H1 (cell line): ENCODE data around the gene SRM. TPM values are rescaled to one million over a fixed set of nuclear protein-coding genes. Genes with fewer than 3 reads are reported as not detected.

Experiments
- CTCF ChIA-PET: fragments of 300-600 bp; sonication (Branson Sonifier 250); formaldehyde crosslinking; loops from one replicate; lab custom pipeline; 2021; ENCODE audit not compliant: partially characterized antibody; lab: Charles Lee
- POLR2A ChIA-PET: fragments of 300-600 bp; sonication (Branson Sonifier 250); formaldehyde crosslinking; loops from one replicate; lab custom pipeline; 2021; ENCODE audit warnings: inconsistent platforms; ENCODE audit not compliant: partially characterized antibody; lab: Charles Lee
- DNase-seq, 2 experiments: peaks; one replicate each; pipeline versions ENCODE4 v3.0.0 to v3.0.0-alpha.2; 2010 to 2022; ENCODE audit warnings: low spot score in 2 of 2, low read depth in 1 of 2, mixed read lengths in 1 of 2
- FAIRE-seq: peaks from 2 replicates; lab custom pipeline; 2011; peaks lifted over from hg19 to GRCh38; lab: Jason Lieb, UNC
- H2AFZ ChIP-seq: 2 replicates; pipeline ENCODE4 v1.8.1; 2012; ENCODE audit warnings: low read length, inconsistent platforms
- H2AK5ac ChIP-seq: 2 replicates; pipeline ENCODE4 v1.6.1; 2013; ENCODE audit warnings: low read depth, low read length
- H2BK120ac ChIP-seq: replicated peaks from 2 replicates; pipeline ENCODE3; 2013; ENCODE audit warnings: low read depth, low read length, inconsistent platforms
- H2BK12ac ChIP-seq: 2 replicates; pipeline ENCODE4 v1.6.1; 2013; ENCODE audit warnings: low read depth, low read length
- H2BK15ac ChIP-seq: 2 replicates; pipeline ENCODE4 v1.6.1; 2013; ENCODE audit warnings: low read length
- H2BK20ac ChIP-seq: 2 replicates; pipeline ENCODE4 v1.6.1; 2013; ENCODE audit warnings: low read length
- H2BK5ac ChIP-seq: 2 replicates; pipeline ENCODE4 v1.6.1; 2013; ENCODE audit warnings: low read depth, low read length
- H3K14ac ChIP-seq: 2 replicates; pipeline ENCODE4 v1.6.1; 2013; ENCODE audit warnings: inconsistent platforms; ENCODE audit not compliant: insufficient read length
- H3K18ac ChIP-seq: 2 replicates; pipeline ENCODE4 v1.6.1; 2013; ENCODE audit warnings: low read length; ENCODE audit errors: extremely low read depth
- H3K23ac ChIP-seq: 2 replicates; pipeline ENCODE4 v1.6.1; 2013; ENCODE audit warnings: inconsistent platforms; ENCODE audit not compliant: insufficient read length
- H3K23me2 ChIP-seq: 2 replicates; pipeline ENCODE4 v1.6.1; 2013; ENCODE audit warnings: low read depth, low read length
- H3K27ac ChIP-seq: 2 replicates; pipeline ENCODE4 v1.6.1; 2011; ENCODE audit warnings: low read depth, low read length, inconsistent platforms
- H3K27me3 ChIP-seq, 4 experiments: replicated peaks in 1 of 4; 1 replicate in 1 of 4; 2 replicates in 3 of 4; pipeline versions ENCODE4 v1.6.1 to v1.8.1; 2011 to 2013; ENCODE audit warnings: low read length in 3 of 4, mild to moderate bottlenecking in 3 of 4, inconsistent platforms in 2 of 4, mixed read lengths in 2 of 4, moderate library complexity in 1 of 4; ENCODE audit not compliant: control insufficient read depth in 3 of 4, insufficient read depth in 3 of 4; ENCODE audit errors: extremely low read depth in 1 of 4
- H3K36me3 ChIP-seq, 4 experiments: 2 replicates each; pipeline versions ENCODE4 v1.6.1 to v1.8.1; 2011 to 2013; ENCODE audit warnings: mild to moderate bottlenecking in 4 of 4, low read length in 3 of 4, moderate library complexity in 2 of 4, control low read depth in 1 of 4, inconsistent platforms in 1 of 4; ENCODE audit not compliant: insufficient read depth in 4 of 4, control insufficient read depth in 2 of 4
- H3K4ac ChIP-seq: replicated peaks from 2 replicates; pipeline ENCODE3; 2013; ENCODE audit warnings: low read length, low read depth, mixed read lengths, inconsistent platforms; ENCODE audit not compliant: insufficient read length
- H3K4me1 ChIP-seq, 4 experiments: replicated peaks in 1 of 4; 1 replicate in 1 of 4; 2 replicates in 3 of 4; pipeline versions ENCODE4 v1.6.1 to v1.8.1; 2011 to 2013; ENCODE audit warnings: low read length in 3 of 4, inconsistent platforms in 2 of 4, mixed read lengths in 1 of 4; ENCODE audit not compliant: insufficient read depth in 4 of 4, control insufficient read depth in 3 of 4
- H3K4me2 ChIP-seq, 2 experiments: 2 replicates each; pipeline versions ENCODE4 v1.6.1 to v1.8.1; 2011 to 2013; ENCODE audit warnings: low read depth in 2 of 2, low read length in 2 of 2, control low read depth in 1 of 2, inconsistent platforms in 1 of 2, mild to moderate bottlenecking in 1 of 2; ENCODE audit not compliant: insufficient read depth in 1 of 2
- H3K4me3 ChIP-seq, 4 experiments: fragments of 200-600, 300-600 bp in 1 of 4; sonication (generic), shearing (Covaris generic), sonication (Bioruptor Twin) in 1 of 4; 2 replicates each; pipeline versions ENCODE4 v1.5.1 to v1.8.1; 2011 to 2016; ENCODE audit warnings: low read length in 4 of 4, low read depth in 3 of 4, control low read depth in 2 of 4, inconsistent platforms in 2 of 4, mild to moderate bottlenecking in 2 of 4, mixed read lengths in 1 of 4, moderate library complexity in 1 of 4; ENCODE audit not compliant: insufficient read depth in 2 of 4; ENCODE audit errors: extremely low read depth in 1 of 4
- H3K56ac ChIP-seq: replicated peaks from 2 replicates; pipeline ENCODE3; 2013; ENCODE audit warnings: low read depth, mild to moderate bottlenecking, mixed read lengths, low read length, inconsistent platforms; ENCODE audit not compliant: insufficient read length
- H3K79me1 ChIP-seq: 2 replicates; pipeline ENCODE4 v1.6.1; 2013; ENCODE audit warnings: low read depth, low read length, control low read depth
- H3K79me2 ChIP-seq, 2 experiments: 2 replicates each; pipeline versions ENCODE4 v1.6.1 to v1.8.1; 2012 to 2013; ENCODE audit warnings: low read length in 2 of 2, mild to moderate bottlenecking in 2 of 2, inconsistent platforms in 1 of 2; ENCODE audit not compliant: insufficient read depth in 2 of 2, control insufficient read depth in 1 of 2
- H3K9ac ChIP-seq, 4 experiments: replicated peaks in 1 of 4; 1 replicate in 1 of 4; 2 replicates in 3 of 4; pipeline versions ENCODE4 v1.6.1 to v1.8.1; 2011 to 2013; ENCODE audit warnings: low read depth in 3 of 4, low read length in 3 of 4, control low read depth in 2 of 4, mild to moderate bottlenecking in 2 of 4, moderate library complexity in 2 of 4, inconsistent platforms in 1 of 4; ENCODE audit errors: extremely low read depth in 1 of 4
- H3K9me3 ChIP-seq, 2 experiments: 2 replicates each; pipeline versions ENCODE4 v1.6.1 to v1.8.1; 2012 to 2013; ENCODE audit warnings: mild to moderate bottlenecking in 2 of 2, moderate library complexity in 2 of 2, control low read depth in 1 of 2, inconsistent platforms in 1 of 2, low read depth in 1 of 2, low read length in 1 of 2, mixed read lengths in 1 of 2; ENCODE audit not compliant: insufficient read depth in 2 of 2
- H4K20me1 ChIP-seq, 2 experiments: replicated peaks in 1 of 2; 2 replicates each; pipeline versions ENCODE3 to v1.8.1; 2011 to 2013; ENCODE audit warnings: inconsistent platforms in 2 of 2, low read length in 2 of 2, mild to moderate bottlenecking in 1 of 2; ENCODE audit not compliant: insufficient read depth in 2 of 2, control insufficient read depth in 1 of 2
- H4K5ac ChIP-seq: 2 replicates; pipeline ENCODE4 v1.6.1; 2013; ENCODE audit warnings: low read length, low read depth, mixed read lengths, inconsistent platforms; ENCODE audit not compliant: insufficient read length
- H4K8ac ChIP-seq: 2 replicates; pipeline ENCODE4 v1.8.0; 2013; ENCODE audit warnings: mild to moderate bottlenecking, moderate library complexity, low read length, inconsistent platforms; ENCODE audit not compliant: insufficient read depth; ENCODE audit errors: extremely low read depth
- H4K91ac ChIP-seq: replicated peaks from 2 replicates; pipeline ENCODE3; 2013; ENCODE audit warnings: low read length, mixed read lengths, inconsistent platforms; ENCODE audit not compliant: insufficient read length
- CREB1 ChIP-seq: IDR thresholded peaks from 2 replicates; pipeline ENCODE4 v1.6.1; 2012; ENCODE audit warnings: inconsistent platforms
- SP2 ChIP-seq: IDR thresholded peaks from 2 replicates; pipeline ENCODE4 v1.6.1; 2012; ENCODE audit warnings: mild to moderate bottlenecking, low read length, inconsistent platforms
- TCF12 ChIP-seq: IDR thresholded peaks from 2 replicates; pipeline ENCODE4 v1.6.1; 2011; ENCODE audit warnings: low read depth, mild to moderate bottlenecking, low read length
- WGBS, 2 experiments: shearing (Covaris generic) in 1 of 2; methylation state at CpG; one replicate each; pipeline versions ENCODE4 v1.1.6 to v1.1.7; 2013 to 2015; ENCODE audit warnings: low lambda C conversion rate in 2 of 2, mixed read lengths in 2 of 2, inconsistent platforms in 1 of 2, low coverage in 1 of 2, missing lambda C conversion rate in 1 of 2; ENCODE audit not compliant: insufficient replicate concordance in 2 of 2, insufficient coverage in 1 of 2, insufficient read length in 1 of 2; ENCODE audit errors: extremely low coverage in 1 of 2, missing lambda C conversion rate in 1 of 2; 5-methylcytosine and 5-hydroxymethylcytosine counted together
- polyA plus RNA-seq, 7 experiments: library from polyadenylated mRNA; depleted of rRNA in 3 of 7; stranded (reverse) in 5 of 7; unstranded in 2 of 7; fragments of >200 nt in 5 of 7; fragments of 200-250 nt in 2 of 7; gene quantifications; 1 replicate in 5 of 7; 2 replicates in 1 of 7; 4 replicates in 1 of 7; pipeline versions ENCODE4 v1.2.1 to v1.2.3, GENCODE V29; 2011 to 2013; ENCODE audit warnings: missing spikeins in 2 of 7, mixed read lengths in 2 of 7
- total RNA-seq: library from RNA; stranded (reverse); fragmentation: NEBNext Ultra II Directional; extraction: Animal tissue kit (Norgen Biotek cat#: 25700); gene quantifications from 2 replicates; pipeline ENCODE4 v1.2.1, GENCODE V29; 2021
- TF ChIP-seq, protein P1 (sequence below): IDR thresholded peaks from 2 replicates; pipeline ENCODE4 v1.6.1; 2011; ENCODE audit warnings: low read depth, mild to moderate bottlenecking, low read length; ENCODE audit not compliant: insufficient read depth

The SRM gene
- total and polyA plus RNA-seq, 2 of the 8 experiments (the other 6 are each of a cell fraction or from before 2014, with no cell fraction given) = 110 to 208 TPM

DNA sequence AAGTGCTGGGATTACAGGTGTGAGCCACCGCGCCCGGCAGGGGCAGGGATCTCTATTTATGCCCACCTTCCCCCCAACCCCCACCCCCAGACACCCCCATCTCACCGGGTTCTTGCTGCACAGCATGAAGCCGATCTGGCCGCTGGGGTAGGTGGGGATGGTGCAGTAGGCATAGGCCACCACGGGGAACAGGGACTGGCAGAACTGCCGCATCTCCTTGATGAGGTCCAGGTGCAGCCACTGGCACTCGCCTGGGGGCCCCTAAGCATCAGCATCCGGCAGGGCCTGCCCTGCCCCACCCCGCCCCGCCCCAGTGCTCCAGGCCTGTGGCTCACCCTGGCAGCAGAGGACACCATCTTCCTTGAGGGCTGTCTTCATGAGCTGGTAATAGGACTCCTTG lies 4.1 kb downstream of the SRM start:
- no peak overlapping the region for H3K4me3 ChIP-seq
- H2BK15ac ChIP-seq = no peak overlapping the region
- no peak for DNase-seq
- no peak overlapping the region for H2BK12ac ChIP-seq
- H3K14ac ChIP-seq = no peak overlapping the region
- H4K8ac ChIP-seq = no peak overlapping the region; the same call in 1 of the 2 replicates
- no peak overlapping the region for H2BK120ac ChIP-seq
- no peak overlapping the region for H2AK5ac ChIP-seq
- H3K18ac ChIP-seq = no peak overlapping the region
- H4K91ac ChIP-seq = no peak overlapping the region
- no peak overlapping the region for H2BK5ac ChIP-seq
- no peak overlapping the region for H4K5ac ChIP-seq
- no peak overlapping the region for H3K27ac ChIP-seq
- POLR2A ChIA-PET = interaction anchor here (2.1 to 4.6 kb wide), 3 partner anchors 10 to 17 kb away, joined by 9 to 18 read pairs (median 9); no protein-coding TSS in a partner anchor
- 84% methylated on average over 9 of the region's 12 CpGs; no CpG with 5 or more reads in 1 of the 2 experiments for WGBS, 2 experiments
- TF ChIP-seq CREB1 (no peak), TCF12 (no peak), SP2 (no peak)
- TF ChIP-seq, protein P1, sequence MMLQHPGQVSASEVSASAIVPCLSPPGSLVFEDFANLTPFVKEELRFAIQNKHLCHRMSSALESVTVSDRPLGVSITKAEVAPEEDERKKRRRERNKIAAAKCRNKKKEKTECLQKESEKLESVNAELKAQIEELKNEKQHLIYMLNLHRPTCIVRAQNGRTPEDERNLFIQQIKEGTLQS = no peak
- TF ChIP-seq, all 59 proteins: peak for 0
- no peak for FAIRE-seq
- Histone ChIP-seq H3K4ac (no peak overlapping the region), H3K9me3 (no peaks in the 10 kb centered on the region), H3K4me1 (peaks cover 0 to 15% (median 10%) of the 10 kb centered on the region in 4 experiments; a peak in 6 of 7 replicates), H3K4me2 (no peak overlapping the region), H3K23ac (no peak overlapping the region), H3K79me1 (peaks cover 3% of the 10 kb centered on the region), H2AFZ (no peak overlapping the region), H3K56ac (no peak overlapping the region), H4K20me1 (peaks cover 3 to 9% of the 10 kb centered on the region in 2 experiments), H3K36me3 (peaks cover 6 to 27% (median 14%) of the 10 kb centered on the region in 4 experiments; a peak in 7 of 8 replicates), H3K23me2 (peaks cover 12% of the 10 kb centered on the region; the same call in 1 of the 2 replicates), H3K27me3 (no peaks in the 10 kb centered on the region), H3K9ac (no peak overlapping the region), H3K79me2 (peaks cover 0 to 12% of the 10 kb centered on the region in 2 experiments; a peak in 2 of 4 replicates), H2BK20ac (no peak overlapping the region)
- CTCF ChIA-PET = interaction anchor here (1.0 to 14.5 kb wide), 2 partner anchors 18 to 588 kb away, joined by 3 to 168 read pairs; no protein-coding TSS in a partner anchor
